ENCODE measurements around the gene MAGEA6. TPM values are rescaled to one million over a fixed set of nuclear protein-coding genes. Genes with fewer than 3 reads are reported as not detected.

MAGEA6 gene
- total RNA-seq, 3 donors from 2014 or later (not counting 1 experiment from before 2014, with no cell fraction given): not detected

Other genes starting within 250 kb of the MAGEA6 start
- not detected for gene GABRQ, start 131.8 kb downstream of the MAGEA6 start, total RNA-seq
- gene MAGEA3, start 70.9 kb downstream of the MAGEA6 start, total RNA-seq: not detected
- gene CSAG2, start 60.4 kb downstream of the MAGEA6 start, total RNA-seq: not detected
- gene MAGEA2B, start 55.1 kb downstream of the MAGEA6 start, total RNA-seq: not detected
- gene CSAG1, start 36.0 kb downstream of the MAGEA6 start, total RNA-seq: not detected
- not detected for gene MAGEA12, start 35.9 kb downstream of the MAGEA6 start, total RNA-seq
- gene MAGEA2, start 15.8 kb downstream of the MAGEA6 start, total RNA-seq: not detected
- not detected for gene CSAG3, start 10.5 kb downstream of the MAGEA6 start, total RNA-seq
- 10 to 100 TPM in 1 of 3 donors, 1 to 10 TPM in 2; 8.3 to 11.0 (median 9.8) TPM for gene CETN2, start 61.1 kb upstream of the MAGEA6 start, total RNA-seq
- gene NSDHL, start 61.4 kb upstream of the MAGEA6 start, total RNA-seq: 1 to 10 TPM; 4.9 to 8.2 (median 7.9) TPM
- 10 to 100 TPM in 1 of 3 donors, 1 to 10 TPM in 2; 1.9 to 12.4 (median 6.5) TPM for gene ZNF185, start 128.4 kb upstream of the MAGEA6 start, total RNA-seq
- gene PNMA5, start 224.4 kb upstream of the MAGEA6 start, total RNA-seq: not detected